Gastrocnemius medialis (tissue), 4 donors: Measurements from ENCODE around the gene PAPOLG.

Experiments used
- POLR2A ChIP-seq, 2 donors: fragments of 450-650 bp; IDR thresholded peaks; one replicate each; pipeline ENCODE4 v1.6.1; 2017; ENCODE audit warnings: antibody characterized with exemption in 2 of 2, mild to moderate bottlenecking in 2 of 2, moderate library complexity in 2 of 2
- TF ChIP-seq, protein P1 (sequence below), 5 experiments: fragments of 450-650 bp in 3 of 5; fragments of 200-600 bp in 2 of 5; sonication (generic) in 2 of 5; IDR thresholded peaks in 4 of 5; conservative IDR thresholded peaks in 1 of 5; 1 replicate in 4 of 5; 2 replicates in 1 of 5; pipeline ENCODE4 v1.5.1; 2016 to 2019; ENCODE audit warnings: antibody characterized with exemption in 5 of 5, mild to moderate bottlenecking in 3 of 5, moderate library complexity in 3 of 5

DNA sequence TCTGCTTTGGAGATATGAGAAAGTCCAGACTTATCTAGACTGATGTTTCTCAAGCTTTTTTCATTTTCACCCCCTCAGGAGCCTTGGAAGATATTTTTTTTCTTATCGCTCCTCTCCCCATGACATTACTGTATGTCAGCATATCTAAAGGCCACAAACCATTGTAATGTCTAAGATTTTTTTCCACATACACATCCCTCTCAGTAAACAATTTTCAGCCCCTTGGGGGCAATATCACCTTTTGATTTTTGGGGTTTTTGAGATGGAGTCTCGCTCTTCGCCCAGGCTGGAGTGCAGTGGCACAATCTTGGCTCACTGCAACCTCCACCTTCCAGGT, 65.0 kb downstream of the PAPOLG start:
- no peak for TF ChIP-seq POLR2A (IDR thresholded peaks at IDR 0.05)
- TF ChIP-seq, protein P1, sequence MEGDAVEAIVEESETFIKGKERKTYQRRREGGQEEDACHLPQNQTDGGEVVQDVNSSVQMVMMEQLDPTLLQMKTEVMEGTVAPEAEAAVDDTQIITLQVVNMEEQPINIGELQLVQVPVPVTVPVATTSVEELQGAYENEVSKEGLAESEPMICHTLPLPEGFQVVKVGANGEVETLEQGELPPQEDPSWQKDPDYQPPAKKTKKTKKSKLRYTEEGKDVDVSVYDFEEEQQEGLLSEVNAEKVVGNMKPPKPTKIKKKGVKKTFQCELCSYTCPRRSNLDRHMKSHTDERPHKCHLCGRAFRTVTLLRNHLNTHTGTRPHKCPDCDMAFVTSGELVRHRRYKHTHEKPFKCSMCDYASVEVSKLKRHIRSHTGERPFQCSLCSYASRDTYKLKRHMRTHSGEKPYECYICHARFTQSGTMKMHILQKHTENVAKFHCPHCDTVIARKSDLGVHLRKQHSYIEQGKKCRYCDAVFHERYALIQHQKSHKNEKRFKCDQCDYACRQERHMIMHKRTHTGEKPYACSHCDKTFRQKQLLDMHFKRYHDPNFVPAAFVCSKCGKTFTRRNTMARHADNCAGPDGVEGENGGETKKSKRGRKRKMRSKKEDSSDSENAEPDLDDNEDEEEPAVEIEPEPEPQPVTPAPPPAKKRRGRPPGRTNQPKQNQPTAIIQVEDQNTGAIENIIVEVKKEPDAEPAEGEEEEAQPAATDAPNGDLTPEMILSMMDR (IDR thresholded peaks at IDR 0.05 in 4 of 5, conservative IDR thresholded peaks at IDR 0.05 in 1 of 5), result no peak
